Measurements from ENCODE around the gene C1GALT1C1L. TPM values are rescaled to one million over a fixed set of nuclear protein-coding genes. Genes with fewer than 3 reads are reported as not detected.
"Not testable (repeated sequence)": the region's sequence is repeated elsewhere in the genome, so short reads cannot be mapped to it uniquely, and the experiment has no call there.

Gene C1GALT1C1L
- total RNA-seq, 2 donors from 2014 or later, result 2.6 TPM; not detected in 1

DNA sequence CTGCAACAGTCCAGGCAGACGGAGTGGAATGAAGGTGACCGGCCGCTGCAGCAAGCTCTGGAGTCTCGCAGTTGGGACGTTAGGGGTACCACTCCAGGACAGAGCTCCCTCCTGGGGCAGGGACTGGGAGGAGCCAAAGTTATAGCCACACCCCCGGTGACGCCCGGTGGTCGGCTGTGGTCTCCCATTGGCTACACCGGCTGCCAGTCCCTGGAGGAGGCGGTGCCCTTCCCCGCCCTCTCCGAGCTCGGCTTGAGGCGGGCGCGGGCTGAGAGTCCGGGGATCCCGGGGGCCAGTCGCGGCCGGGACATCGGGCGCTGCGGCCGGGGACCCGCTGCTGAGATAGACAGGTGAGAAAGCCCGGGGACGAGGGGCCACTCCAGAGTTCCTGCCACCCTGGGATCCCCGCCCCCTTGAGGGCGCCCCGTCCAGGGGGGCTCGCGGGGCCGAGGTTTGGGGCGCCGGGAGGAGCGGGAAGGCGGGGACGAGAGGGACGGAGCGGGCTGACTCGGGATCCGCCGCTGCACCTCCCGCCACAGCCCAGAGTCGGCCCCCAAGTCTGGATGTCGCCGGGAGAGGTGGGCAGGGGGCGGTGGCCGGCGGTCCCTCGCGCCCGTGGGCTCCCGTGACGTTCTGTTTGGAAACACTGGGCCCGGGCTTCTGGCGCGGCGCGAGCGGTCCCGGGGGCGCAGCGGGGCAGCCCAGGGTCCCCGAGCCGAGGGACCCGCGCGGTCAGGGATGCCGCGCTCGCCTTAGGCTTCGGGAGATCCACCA, 39.0 kb downstream of the C1GALT1C1L start, which contains the start of gene PLEKHH2:
TSS of gene PLEKHH2 (plus strand) at position 231 of the 774 bp plus-strand sequence. CDS start 7,414 bp downstream, outside the sequence.
- TF ChIP-seq POLR2A (IDR thresholded peaks at IDR 0.05), result peak; percentile 54 to 75 (median 74)
- TF ChIP-seq, protein P1, sequence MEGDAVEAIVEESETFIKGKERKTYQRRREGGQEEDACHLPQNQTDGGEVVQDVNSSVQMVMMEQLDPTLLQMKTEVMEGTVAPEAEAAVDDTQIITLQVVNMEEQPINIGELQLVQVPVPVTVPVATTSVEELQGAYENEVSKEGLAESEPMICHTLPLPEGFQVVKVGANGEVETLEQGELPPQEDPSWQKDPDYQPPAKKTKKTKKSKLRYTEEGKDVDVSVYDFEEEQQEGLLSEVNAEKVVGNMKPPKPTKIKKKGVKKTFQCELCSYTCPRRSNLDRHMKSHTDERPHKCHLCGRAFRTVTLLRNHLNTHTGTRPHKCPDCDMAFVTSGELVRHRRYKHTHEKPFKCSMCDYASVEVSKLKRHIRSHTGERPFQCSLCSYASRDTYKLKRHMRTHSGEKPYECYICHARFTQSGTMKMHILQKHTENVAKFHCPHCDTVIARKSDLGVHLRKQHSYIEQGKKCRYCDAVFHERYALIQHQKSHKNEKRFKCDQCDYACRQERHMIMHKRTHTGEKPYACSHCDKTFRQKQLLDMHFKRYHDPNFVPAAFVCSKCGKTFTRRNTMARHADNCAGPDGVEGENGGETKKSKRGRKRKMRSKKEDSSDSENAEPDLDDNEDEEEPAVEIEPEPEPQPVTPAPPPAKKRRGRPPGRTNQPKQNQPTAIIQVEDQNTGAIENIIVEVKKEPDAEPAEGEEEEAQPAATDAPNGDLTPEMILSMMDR (IDR thresholded peaks at IDR 0.05), result no peak
- intact Hi-C loops (cut with DNase I), result no loop called here
- no peaks in the 10 kb centered on the region for H3K36me3 ChIP-seq (replicated peaks in 1 of 2; ENCODE audit: insufficient read depth in 1 of 2, low read depth in 2 of 2)
- DNase-seq (peak; percentile 88 to 92 (median 90)), ATAC-seq (peak; percentile 96)
- WGBS, 2 donors, result 0 to 2% methylated on average over 5 to 75 of the region's 75 CpGs
- no peaks in the 10 kb centered on the region for H3K27me3 ChIP-seq
- H3K27ac ChIP-seq, result peak within 1 kb of the TSS; percentile 42 to 75 (median 63)
- H3K9me3 ChIP-seq, result no peaks in the 10 kb centered on the region
- peaks cover 25% of the 10 kb centered on the region for H3K4me1 ChIP-seq
- peak within 1 kb of the TSS; percentile 61 to 75 for H3K4me3 ChIP-seq

DNA sequence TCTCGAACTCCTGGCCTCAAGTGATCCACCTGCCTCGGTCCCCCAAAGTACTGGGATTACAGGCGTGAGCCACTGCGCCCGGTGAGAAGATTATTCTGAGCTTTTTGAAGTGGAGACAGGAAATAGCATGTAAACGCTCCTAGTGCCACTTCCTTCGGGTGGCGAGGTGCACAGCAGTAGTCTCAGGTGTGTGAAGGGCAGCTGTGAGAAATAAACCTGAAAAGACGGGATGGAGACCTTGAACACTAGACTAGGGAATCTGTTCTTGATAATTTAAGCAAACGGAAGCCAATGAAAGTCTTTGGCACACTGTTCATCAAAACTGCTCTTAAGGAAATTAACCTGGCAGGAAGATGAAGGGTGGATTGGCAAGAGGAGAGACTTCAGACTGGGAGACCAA, 39.6 kb downstream of the C1GALT1C1L start:
- WGBS, 2 donors, result 7 to 34% methylated on average over 6 to 10 of the region's 10 CpGs
- Histone ChIP-seq H3K27ac (peak overlapping the region in 1 of 4 donors; percentile 65), H3K9me3 (no peaks in the 10 kb centered on the region), H3K36me3 (replicated peaks in 1 of 2; ENCODE audit: insufficient read depth in 1 of 2, low read depth in 2 of 2) (no peaks in the 10 kb centered on the region), H3K4me1 (peaks cover 25% of the 10 kb centered on the region), H3K4me3 (peak overlapping the region in 1 of 2 donors; percentile 61), H3K27me3 (no peaks in the 10 kb centered on the region)
- TF ChIP-seq, protein P1 (IDR thresholded peaks at IDR 0.05), result no peak
- intact Hi-C loops (cut with DNase I), result no loop called here
- DNase-seq (no peak), ATAC-seq (no peak)

DNA sequence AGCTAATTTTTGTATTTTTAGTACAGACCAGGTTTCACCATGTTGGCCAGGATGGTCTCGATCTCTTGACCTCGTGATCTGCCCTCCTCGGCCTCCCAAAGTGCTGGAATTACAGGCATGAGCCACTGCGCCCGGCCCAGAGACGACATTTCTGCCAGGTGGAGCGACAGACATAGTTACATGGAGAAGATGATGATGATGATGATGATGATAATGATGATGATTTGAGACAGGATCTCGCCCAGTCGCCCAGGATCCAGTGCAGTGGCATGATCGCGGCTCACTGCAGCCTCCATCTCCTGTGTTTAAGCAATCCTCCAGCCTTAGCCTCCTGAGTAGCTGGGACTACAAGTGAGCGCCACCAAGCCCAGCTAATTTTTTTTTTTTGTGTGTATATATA, 40.1 kb downstream of the C1GALT1C1L start:
- H3K27me3 ChIP-seq; H3K4me3 ChIP-seq; H3K27ac ChIP-seq; intact Hi-C loops (cut with DNase I); ATAC-seq; H3K36me3 ChIP-seq (replicated peaks in 1 of 2; ENCODE audit: insufficient read depth in 1 of 2, low read depth in 2 of 2); DNase-seq; H3K9me3 ChIP-seq: not testable (repeated sequence)
- H3K4me1 ChIP-seq, result peaks cover 25% of the 10 kb centered on the region
- 95 to 96% methylated on average over 4 to 12 of the region's 12 CpGs for WGBS, 2 donors

DNA sequence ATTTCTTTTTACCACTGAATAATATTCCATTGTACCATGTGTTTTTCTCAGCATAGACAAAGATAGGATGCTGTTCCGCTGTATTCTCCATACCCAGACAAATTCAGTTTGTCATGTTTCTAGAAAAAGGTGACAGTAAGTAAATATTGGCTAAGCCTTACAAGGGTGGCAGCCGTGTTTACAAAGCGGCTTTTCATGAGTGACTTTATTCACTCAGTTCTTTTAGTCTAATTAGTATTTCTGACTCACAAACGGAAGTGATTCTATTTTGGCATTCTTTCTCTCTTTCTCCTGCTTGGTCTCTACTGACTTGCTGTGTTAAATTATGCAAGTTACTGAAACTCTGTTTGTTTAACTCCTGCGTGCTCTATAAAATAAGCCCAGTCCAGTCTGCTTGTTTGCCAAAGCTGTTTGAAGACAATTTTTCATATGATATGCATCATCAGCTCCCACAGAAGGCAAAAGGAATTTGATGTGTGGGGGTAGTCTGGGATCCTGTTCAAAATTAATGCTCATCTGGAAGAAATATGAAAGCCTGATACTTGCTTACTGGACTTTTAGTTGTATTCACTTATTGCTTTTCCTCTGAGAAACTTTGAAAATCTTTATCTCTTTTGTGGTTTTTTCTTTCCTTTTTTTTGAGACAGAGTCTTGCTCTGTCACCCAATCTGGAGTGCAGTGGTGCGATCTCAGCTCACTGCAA, 41.5 kb downstream of the C1GALT1C1L start:
- ATAC-seq (peak; percentile 41), DNase-seq (peak in 2 of 4 donors; percentile 15 to 18)
- no peaks in the 10 kb centered on the region for H3K36me3 ChIP-seq (replicated peaks in 1 of 2; ENCODE audit: insufficient read depth in 1 of 2, low read depth in 2 of 2)
- WGBS, 2 donors, result 10 to 13% methylated on average over 6 of the region's 6 CpGs
- H3K4me1 ChIP-seq, result peaks cover 25% of the 10 kb centered on the region
- TF ChIP-seq, protein P1 (IDR thresholded peaks at IDR 0.05), result no peak
- TF ChIP-seq POLR2A (IDR thresholded peaks at IDR 0.05), result no peak
- no peak overlapping the region for H3K4me3 ChIP-seq
- H3K27me3 ChIP-seq, result no peaks in the 10 kb centered on the region
- peak overlapping the region in 3 of 4 donors; percentile 37 to 53 (median 40) for H3K27ac ChIP-seq
- intact Hi-C loops (cut with DNase I), result no loop called here
- H3K9me3 ChIP-seq, result no peaks in the 10 kb centered on the region

DNA sequence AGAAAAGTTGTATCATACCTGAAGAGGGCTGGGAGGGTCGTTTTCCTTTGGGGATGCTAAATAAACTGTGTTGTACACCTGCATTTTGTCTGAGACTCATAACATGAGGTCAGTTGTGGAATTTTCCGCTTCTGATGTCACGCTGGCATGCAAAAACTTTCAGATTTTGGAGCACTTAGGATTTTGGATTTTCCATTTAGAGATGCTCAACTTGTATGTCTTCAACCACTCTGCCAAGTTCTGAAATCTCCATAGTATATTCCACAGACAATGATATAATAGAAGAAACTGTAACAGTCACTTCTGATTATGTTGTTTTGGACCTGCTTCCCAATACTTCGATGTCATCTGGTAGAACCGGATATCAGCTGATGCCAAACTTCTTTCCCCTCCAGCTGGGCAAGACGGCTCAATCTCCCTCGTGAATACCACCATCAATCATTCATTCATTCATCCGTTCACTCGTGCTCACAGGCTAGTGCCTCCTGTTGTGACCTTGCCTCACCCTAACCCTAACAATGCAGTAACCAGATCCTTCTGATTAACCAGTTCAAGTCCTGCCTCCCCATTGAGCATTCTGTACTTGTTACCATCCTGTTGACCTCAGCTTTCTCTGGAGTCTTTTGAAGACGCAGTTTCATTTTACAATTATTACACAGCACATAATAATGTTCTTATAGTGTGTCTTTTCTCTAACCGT, 44.5 kb downstream of the C1GALT1C1L start:
- intact Hi-C loops (cut with DNase I), result no loop called here
- DNase-seq, result no peak
- TF ChIP-seq POLR2A (IDR thresholded peaks at IDR 0.05), result no peak
- TF ChIP-seq, protein P1 (IDR thresholded peaks at IDR 0.05), result no peak
- no peak for ATAC-seq
- no peak overlapping the region for H3K27ac ChIP-seq
- no peaks in the 10 kb centered on the region for H3K36me3 ChIP-seq (replicated peaks in 1 of 2; ENCODE audit: insufficient read depth in 1 of 2, low read depth in 2 of 2)
- no peaks in the 10 kb centered on the region for H3K9me3 ChIP-seq
- peaks cover 11% of the 10 kb centered on the region for H3K4me1 ChIP-seq
- H3K27me3 ChIP-seq, result no peaks in the 10 kb centered on the region
- WGBS, 2 donors, result 42 to 45% methylated on average over 11 of the region's 11 CpGs
- H3K4me3 ChIP-seq, result no peak overlapping the region
